ENCODE data around the gene TMEM238.

Gene TMEM238

DNA sequence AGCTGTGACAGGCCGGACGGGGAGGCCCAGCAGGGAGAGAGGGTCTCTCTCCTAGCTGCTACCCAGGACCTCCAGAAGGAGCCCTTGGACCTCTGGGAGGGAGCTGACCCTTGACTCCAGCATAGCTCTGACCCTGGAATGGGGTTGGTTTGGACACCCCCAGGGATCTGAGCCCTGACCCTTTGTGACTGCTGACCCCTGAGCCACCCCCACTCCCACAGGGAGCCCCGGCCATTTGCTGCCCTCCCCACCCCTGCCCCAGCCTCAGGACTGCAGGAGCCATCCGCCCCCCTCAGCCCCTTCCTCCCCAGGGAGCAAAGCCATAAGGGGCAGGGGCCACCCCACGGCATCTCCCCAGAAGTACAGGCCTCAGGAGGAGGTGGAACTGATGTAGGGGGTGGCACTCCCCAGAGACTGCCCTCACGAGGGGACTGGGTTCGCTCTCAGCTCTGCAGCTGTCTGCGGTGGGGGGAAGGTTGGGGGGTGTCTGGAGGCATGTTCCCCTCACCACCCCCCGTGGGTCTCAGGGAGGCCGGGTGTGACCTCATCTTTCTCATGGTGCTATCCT lies 36.6 kb downstream of the TMEM238 start:
- H3K9me2 ChIP-seq (replicated peaks; ENCODE audit: insufficient read depth, low read length), result no peaks in the 10 kb centered on the region
- H4K20me1 ChIP-seq (ENCODE audit: low read depth, low read length), result no peaks in the 10 kb centered on the region
- no peaks in the 10 kb centered on the region for H3K27me3 ChIP-seq (ENCODE audit: low read length)
- no peaks in the 10 kb centered on the region for H3K9me3 ChIP-seq (ENCODE audit: insufficient read depth, low read length)
- no peaks in the 10 kb centered on the region for H3F3A ChIP-seq (ENCODE audit: insufficient read depth)
- H3K79me2 ChIP-seq (ENCODE audit: insufficient read depth, low read length), result no peaks in the 10 kb centered on the region
- H3K27ac ChIP-seq (ENCODE audit: low read depth, low read length), result no peak overlapping the region
- no peak overlapping the region for H2AFZ ChIP-seq (ENCODE audit: low read depth, low read length, severe bottlenecking)
- no peaks in the 10 kb centered on the region for H3K36me3 ChIP-seq (ENCODE audit: low read length)
- TF ChIP-seq CTCF (IDR thresholded peaks at IDR 0.05; ENCODE audit: insufficient read depth, low read length, poor library complexity, severe bottlenecking) (no peak), EZH2phosphoT487 (conservative IDR thresholded peaks at IDR 0.05; ENCODE audit: low read length) (no peak)
- no peak overlapping the region for H3K4me3 ChIP-seq (ENCODE audit: insufficient read depth, low read length, poor library complexity, severe bottlenecking)
- H3K4me2 ChIP-seq (ENCODE audit: low read depth, low read length, poor library complexity, severe bottlenecking), result no peak overlapping the region
- no peak overlapping the region for H3K9ac ChIP-seq (ENCODE audit: low read length)

DNA sequence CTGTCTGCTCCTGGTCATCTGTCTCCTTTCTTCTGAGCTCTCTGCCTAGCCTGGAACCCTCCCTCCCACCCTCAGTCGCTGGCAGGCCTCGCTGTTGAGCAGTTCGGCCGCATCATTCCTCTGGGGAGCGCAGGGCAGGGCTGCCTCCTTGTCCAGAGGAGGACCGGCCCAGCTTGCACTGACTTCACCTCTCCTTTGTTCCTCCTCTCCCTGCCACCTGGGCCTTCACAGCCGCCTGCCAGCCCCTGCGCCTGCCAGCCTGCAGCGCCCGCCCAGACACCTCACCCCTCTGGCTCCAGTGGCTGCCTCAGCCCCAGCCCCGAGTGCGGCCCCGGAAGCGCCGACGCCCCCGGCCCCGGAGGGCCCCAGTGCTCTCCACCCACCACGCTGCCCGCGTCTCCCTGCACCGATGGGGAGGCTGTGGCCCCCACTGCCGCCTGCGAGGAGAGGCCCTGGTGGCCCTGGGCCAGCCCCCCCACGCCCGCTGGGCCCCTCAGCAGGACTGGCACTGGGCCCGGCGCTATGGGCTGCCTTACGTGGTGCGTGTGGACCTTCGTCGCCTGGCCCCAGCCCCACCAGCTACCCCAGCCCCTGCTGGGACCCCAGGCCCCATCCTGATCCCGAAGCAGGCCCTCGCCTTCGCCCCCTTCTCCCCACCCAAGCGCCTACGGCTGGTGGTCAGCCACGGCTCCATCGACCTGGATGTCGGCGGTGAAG lies 37.2 kb downstream of the TMEM238 start:
- H3K79me2 ChIP-seq (ENCODE audit: insufficient read depth, low read length), result no peaks in the 10 kb centered on the region
- H3K27ac ChIP-seq (ENCODE audit: low read depth, low read length), result no peak overlapping the region
- H3K4me2 ChIP-seq (ENCODE audit: low read depth, low read length, poor library complexity, severe bottlenecking), result no peak overlapping the region
- H4K20me1 ChIP-seq (ENCODE audit: low read depth, low read length), result no peaks in the 10 kb centered on the region
- no peak overlapping the region for H3K9ac ChIP-seq (ENCODE audit: low read length)
- H2AFZ ChIP-seq (ENCODE audit: low read depth, low read length, severe bottlenecking), result no peak overlapping the region
- H3K9me2 ChIP-seq (replicated peaks; ENCODE audit: insufficient read depth, low read length), result no peaks in the 10 kb centered on the region
- no peak overlapping the region for H3K4me3 ChIP-seq (ENCODE audit: insufficient read depth, low read length, poor library complexity, severe bottlenecking)
- H3K27me3 ChIP-seq (ENCODE audit: low read length), result no peaks in the 10 kb centered on the region
- H3K36me3 ChIP-seq (ENCODE audit: low read length), result no peaks in the 10 kb centered on the region
- H3F3A ChIP-seq (ENCODE audit: insufficient read depth), result no peaks in the 10 kb centered on the region
- no peaks in the 10 kb centered on the region for H3K9me3 ChIP-seq (ENCODE audit: insufficient read depth, low read length)
- no peak for TF ChIP-seq EZH2phosphoT487 (conservative IDR thresholded peaks at IDR 0.05; ENCODE audit: low read length)
- no peak for TF ChIP-seq CTCF (IDR thresholded peaks at IDR 0.05; ENCODE audit: insufficient read depth, low read length, poor library complexity, severe bottlenecking)

DNA sequence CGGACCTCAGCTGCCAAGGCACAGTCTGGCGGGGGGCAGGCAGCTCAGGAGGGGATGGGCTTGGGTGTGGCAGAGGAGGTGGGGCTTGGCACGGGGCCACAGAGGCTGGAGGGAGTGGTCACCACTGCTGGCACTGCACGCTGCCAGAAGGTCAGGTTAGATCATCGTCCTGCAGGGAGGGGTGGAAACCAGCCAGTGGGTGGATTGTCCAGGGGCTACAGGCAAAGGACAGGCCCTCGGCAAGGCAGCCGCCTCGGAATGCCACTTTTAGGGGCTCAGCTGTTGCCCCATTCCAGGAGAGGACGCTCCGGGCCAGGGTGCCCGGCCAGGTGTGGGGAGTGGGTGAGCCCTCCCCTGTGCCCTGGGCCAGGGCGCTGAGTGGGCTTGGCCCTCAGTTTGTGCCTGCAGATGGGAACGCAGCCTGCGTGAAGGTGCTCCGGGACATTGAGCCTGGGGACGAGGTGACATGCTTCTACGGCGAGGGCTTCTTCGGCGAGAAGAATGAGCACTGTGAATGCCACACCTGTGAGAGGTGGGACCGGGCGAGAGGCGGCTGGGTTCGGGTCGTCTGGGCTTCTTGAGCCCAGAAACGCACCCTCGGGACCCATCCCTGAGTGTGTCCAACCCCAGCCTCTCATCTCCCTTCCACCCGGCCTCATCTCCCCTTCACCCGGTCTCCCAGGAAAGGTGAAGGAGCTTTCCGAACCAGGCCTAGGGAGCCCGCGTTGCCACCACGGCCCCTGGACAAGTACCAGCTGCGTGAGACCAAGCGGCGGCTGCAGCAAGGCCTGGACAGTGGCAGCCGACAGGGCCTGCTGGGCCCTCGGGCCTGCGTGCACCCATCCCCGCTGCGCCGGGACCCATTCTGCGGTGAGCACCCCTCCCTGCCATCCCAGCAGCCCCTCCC lies 38.0 kb downstream of the TMEM238 start:
- Histone ChIP-seq H3K9me2 (replicated peaks; ENCODE audit: insufficient read depth, low read length) (no peaks in the 10 kb centered on the region), H3K27ac (ENCODE audit: low read depth, low read length) (no peak overlapping the region), H3K27me3 (ENCODE audit: low read length) (no peaks in the 10 kb centered on the region), H2AFZ (ENCODE audit: low read depth, low read length, severe bottlenecking) (no peak overlapping the region), H3K4me2 (ENCODE audit: low read depth, low read length, poor library complexity, severe bottlenecking) (no peak overlapping the region), H3K9ac (ENCODE audit: low read length) (no peak overlapping the region), H3F3A (ENCODE audit: insufficient read depth) (no peaks in the 10 kb centered on the region), H3K36me3 (ENCODE audit: low read length) (no peaks in the 10 kb centered on the region), H3K4me3 (ENCODE audit: insufficient read depth, low read length, poor library complexity, severe bottlenecking) (no peak overlapping the region), H3K9me3 (ENCODE audit: insufficient read depth, low read length) (no peaks in the 10 kb centered on the region), H3K79me2 (ENCODE audit: insufficient read depth, low read length) (no peaks in the 10 kb centered on the region), H4K20me1 (ENCODE audit: low read depth, low read length) (no peaks in the 10 kb centered on the region)
- TF ChIP-seq EZH2phosphoT487 (conservative IDR thresholded peaks at IDR 0.05; ENCODE audit: low read length) (no peak), CTCF (IDR thresholded peaks at IDR 0.05; ENCODE audit: insufficient read depth, low read length, poor library complexity, severe bottlenecking) (no peak)

Data from SU-DHL-6 (cell line).